ENCODE data around the gene DYNC2LI1.

Gene DYNC2LI1

DNA sequence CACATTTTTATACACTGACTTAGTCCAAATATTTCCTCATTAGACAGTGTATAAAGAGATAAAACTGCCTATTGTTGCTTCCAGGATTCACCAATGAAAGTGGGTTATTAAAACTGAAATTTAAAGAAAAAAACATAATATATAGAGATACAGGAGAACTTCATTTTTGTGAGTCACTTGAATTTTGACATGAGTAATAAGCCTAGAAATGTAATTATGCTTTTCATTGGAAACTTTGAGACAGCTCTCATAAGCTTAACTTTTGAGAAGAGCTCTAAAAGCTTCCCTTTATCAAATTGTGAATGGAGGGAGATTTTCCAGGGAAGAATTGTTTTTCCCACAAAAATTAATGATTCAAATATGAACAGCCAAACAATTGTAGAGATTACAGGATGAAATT is 14.1 kb downstream of the DYNC2LI1 start:
- TF ChIP-seq, protein P1, sequence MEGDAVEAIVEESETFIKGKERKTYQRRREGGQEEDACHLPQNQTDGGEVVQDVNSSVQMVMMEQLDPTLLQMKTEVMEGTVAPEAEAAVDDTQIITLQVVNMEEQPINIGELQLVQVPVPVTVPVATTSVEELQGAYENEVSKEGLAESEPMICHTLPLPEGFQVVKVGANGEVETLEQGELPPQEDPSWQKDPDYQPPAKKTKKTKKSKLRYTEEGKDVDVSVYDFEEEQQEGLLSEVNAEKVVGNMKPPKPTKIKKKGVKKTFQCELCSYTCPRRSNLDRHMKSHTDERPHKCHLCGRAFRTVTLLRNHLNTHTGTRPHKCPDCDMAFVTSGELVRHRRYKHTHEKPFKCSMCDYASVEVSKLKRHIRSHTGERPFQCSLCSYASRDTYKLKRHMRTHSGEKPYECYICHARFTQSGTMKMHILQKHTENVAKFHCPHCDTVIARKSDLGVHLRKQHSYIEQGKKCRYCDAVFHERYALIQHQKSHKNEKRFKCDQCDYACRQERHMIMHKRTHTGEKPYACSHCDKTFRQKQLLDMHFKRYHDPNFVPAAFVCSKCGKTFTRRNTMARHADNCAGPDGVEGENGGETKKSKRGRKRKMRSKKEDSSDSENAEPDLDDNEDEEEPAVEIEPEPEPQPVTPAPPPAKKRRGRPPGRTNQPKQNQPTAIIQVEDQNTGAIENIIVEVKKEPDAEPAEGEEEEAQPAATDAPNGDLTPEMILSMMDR (IDR thresholded peaks at IDR 0.05; ENCODE audit: low read depth, low read length), result no peak
- no peaks in the 10 kb centered on the region for H3K9me3 ChIP-seq (ENCODE audit: severe bottlenecking)
- H3K27me3 ChIP-seq (ENCODE audit: insufficient read depth, low read depth, severe bottlenecking), result no peaks in the 10 kb centered on the region
- H3K27ac ChIP-seq, result no peak overlapping the region
- H3K36me3 ChIP-seq, result peaks cover 3% of the 10 kb centered on the region
- no peak overlapping the region for H3K4me3 ChIP-seq (ENCODE audit: low read depth, low read length)
- DNase-seq, result no peak

DNA sequence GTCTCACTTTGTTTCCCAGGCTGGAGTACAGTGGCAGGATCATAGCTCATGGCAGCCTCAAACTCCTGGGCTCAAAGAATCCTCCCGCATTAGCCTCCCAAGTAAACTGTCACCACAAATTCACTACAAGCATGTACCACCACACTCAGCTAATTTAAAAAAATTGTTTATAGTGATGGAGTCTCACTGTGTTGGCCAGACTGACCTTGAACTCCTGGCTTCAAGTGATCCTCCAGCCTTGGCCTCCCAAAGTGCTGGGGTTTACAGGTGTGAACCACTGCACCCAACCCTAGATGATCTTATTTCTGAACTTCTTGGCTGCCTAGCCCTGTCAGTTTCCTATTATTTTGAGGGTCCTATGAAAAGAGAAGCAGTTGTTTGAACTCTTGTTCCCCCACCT is 14.8 kb downstream of the DYNC2LI1 start:
- TF ChIP-seq, protein P1 (IDR thresholded peaks at IDR 0.05; ENCODE audit: low read depth, low read length), result no peak
- Histone ChIP-seq H3K36me3 (peaks cover 3% of the 10 kb centered on the region), H3K27ac (no peak overlapping the region), H3K27me3 (ENCODE audit: insufficient read depth, low read depth, severe bottlenecking) (no peaks in the 10 kb centered on the region), H3K4me3 (ENCODE audit: low read depth, low read length) (no peak overlapping the region), H3K9me3 (ENCODE audit: severe bottlenecking) (no peaks in the 10 kb centered on the region)
- DNase-seq, result no peak

DNA sequence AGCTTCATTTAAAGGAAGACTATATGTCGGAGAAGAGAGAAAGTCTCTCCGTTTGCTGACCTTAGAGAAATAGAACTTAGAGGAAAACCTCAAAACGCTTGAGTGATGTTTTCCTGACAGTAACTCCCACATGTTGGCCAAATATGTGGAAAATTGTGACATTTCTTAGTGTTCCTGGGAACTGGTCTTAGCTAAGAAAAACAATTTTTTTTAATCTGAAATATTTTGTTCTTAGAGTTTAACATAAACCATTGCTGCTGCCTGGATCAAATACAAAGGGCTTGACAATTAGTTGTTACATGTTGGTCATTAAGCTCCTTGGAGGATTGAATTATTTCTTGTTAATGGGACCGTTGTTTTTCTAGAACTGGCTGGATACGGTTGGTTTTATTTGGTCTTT is 16.3 kb downstream of the DYNC2LI1 start:
- TF ChIP-seq, protein P1 (IDR thresholded peaks at IDR 0.05; ENCODE audit: low read depth, low read length), result no peak
- no peaks in the 10 kb centered on the region for H3K36me3 ChIP-seq

DNA sequence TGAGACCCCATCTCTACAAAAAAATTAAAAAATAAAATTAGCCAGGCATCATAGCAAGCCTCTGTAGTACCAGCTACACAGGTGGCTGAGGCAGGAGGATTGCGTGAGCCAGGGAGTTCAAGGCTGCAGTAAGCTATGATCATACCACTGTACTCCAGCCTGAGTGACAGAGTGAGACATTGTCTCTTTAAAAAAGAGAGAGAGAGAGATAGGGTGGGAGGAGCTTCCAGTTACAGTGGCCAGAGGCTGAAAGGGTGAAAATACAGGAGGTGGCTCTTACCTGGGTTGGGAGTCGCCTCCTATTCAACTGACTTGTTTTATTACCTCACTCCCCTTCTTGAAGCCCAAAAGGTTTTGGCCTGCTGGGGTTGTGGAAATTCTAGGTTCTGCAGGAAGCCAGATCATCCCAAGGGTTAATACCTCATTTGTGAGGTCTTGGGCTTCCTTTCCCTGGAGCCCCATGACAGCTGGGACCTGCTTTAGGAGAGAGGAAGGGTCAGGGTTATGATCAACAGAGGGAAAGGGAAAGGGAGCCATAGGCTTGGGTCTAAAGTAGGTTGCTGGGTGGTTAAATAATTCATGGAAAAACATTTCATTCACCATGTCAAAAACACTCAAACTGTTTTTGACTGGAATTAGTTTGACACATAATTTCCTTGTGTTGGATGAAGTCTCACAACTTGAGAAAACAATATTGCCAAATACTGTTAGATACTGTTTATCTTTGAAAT is 17.4 kb downstream of the DYNC2LI1 start:
- DNase-seq, result no peak
- no peaks in the 10 kb centered on the region for H3K27me3 ChIP-seq (ENCODE audit: insufficient read depth, low read depth, severe bottlenecking)
- TF ChIP-seq, protein P1 (IDR thresholded peaks at IDR 0.05; ENCODE audit: low read depth, low read length), result no peak

More for the DNA sequence above, 16.3 kb downstream of the DYNC2LI1 start:
- H3K4me3 ChIP-seq (ENCODE audit: low read depth, low read length), result no peak overlapping the region
- no peak for DNase-seq
- no peak overlapping the region for H3K27ac ChIP-seq
- no peaks in the 10 kb centered on the region for H3K27me3 ChIP-seq (ENCODE audit: insufficient read depth, low read depth, severe bottlenecking)
- no peaks in the 10 kb centered on the region for H3K9me3 ChIP-seq (ENCODE audit: severe bottlenecking)

DNA sequence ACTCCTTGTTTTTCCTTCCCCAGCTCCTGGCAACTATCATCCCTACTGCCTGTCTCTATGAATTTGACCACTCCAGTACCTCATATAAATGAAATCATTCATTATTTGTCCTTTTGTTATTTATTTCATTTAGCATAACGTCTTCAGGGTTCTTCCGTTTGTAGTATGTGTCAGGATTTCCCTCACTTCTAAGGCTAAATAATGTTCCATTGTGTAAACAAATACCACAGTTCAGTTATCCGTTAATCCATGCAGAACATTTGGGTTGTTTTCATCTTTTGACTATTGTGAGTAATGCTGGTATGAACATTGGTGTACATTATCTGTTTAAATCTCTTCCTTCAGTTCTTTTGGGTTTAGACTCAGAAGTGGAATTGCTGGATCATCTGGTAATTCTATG is 18.8 kb downstream of the DYNC2LI1 start:
- TF ChIP-seq, protein P1 (IDR thresholded peaks at IDR 0.05; ENCODE audit: low read depth, low read length), result no peak
- no peaks in the 10 kb centered on the region for H3K9me3 ChIP-seq (ENCODE audit: severe bottlenecking)
- no peaks in the 10 kb centered on the region for H3K27me3 ChIP-seq (ENCODE audit: insufficient read depth, low read depth, severe bottlenecking)

More for the DNA sequence above, 17.4 kb downstream of the DYNC2LI1 start:
- no peaks in the 10 kb centered on the region for H3K9me3 ChIP-seq (ENCODE audit: severe bottlenecking)
- no peak overlapping the region for H3K27ac ChIP-seq
- no peaks in the 10 kb centered on the region for H3K36me3 ChIP-seq
- H3K4me3 ChIP-seq (ENCODE audit: low read depth, low read length), result no peak overlapping the region

DNA sequence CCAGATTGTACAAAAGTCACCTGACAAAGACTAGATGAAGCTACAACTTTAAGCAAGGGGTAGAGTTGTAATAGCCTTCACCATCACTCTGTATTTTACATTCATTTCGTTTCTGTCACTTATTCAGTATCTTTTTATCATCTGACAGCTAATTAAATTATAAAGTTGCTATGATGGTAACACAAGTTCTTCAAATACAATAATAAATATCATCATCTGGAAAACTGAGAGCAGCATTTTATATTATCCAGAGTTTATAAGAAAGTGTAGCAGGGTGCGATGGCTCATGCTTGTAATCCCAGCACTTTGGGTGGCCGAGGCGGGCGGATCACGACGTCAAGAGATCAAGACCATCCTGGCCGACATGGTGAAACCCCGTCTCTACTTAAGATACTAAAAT is 21.1 kb downstream of the DYNC2LI1 start:
- Histone ChIP-seq H3K4me3 (ENCODE audit: low read depth, low read length) (no peak overlapping the region), H3K27me3 (ENCODE audit: insufficient read depth, low read depth, severe bottlenecking) (no peaks in the 10 kb centered on the region), H3K27ac (no peak overlapping the region), H3K36me3 (no peaks in the 10 kb centered on the region), H3K9me3 (ENCODE audit: severe bottlenecking) (no peaks in the 10 kb centered on the region)
- TF ChIP-seq, protein P1 (IDR thresholded peaks at IDR 0.05; ENCODE audit: low read depth, low read length), result no peak
- DNase-seq, result no peak

More for the DNA sequence above, 18.8 kb downstream of the DYNC2LI1 start:
- Histone ChIP-seq H3K4me3 (ENCODE audit: low read depth, low read length) (no peak overlapping the region), H3K27ac (no peak overlapping the region), H3K36me3 (no peaks in the 10 kb centered on the region)
- DNase-seq, result no peak
